ENCODE data around the gene EXD3.

The EXD3 gene

DNA sequence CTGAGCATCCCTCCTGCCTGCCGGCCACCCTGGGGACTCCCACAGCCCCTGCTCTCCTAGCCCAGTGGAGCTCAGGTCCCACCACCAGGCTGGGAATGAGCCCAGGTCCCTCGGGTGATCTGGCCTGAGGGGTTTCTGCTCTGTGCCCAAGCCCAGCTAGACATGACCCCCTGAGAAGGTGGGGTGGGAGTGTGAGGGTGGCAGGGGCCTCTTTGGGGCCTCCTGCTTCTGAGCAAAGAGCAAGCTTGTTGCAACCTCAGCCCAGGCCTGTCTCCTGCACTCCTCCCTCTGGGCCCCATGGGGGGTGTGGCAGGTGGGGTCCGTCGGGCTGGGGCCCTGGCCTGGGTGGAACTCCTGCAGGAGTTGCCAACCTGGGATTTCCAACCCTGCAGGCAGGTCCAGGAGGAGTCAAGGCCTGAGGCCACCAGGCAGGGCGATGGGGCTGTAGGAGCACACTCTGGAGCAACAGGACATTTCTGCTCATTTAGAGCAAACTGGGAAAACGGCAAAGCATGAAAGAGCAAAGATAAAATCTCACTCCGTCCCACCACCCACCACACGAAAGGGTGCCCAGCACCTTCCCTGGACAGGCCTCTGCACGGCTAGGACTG, 109.5 kb downstream of the EXD3 start:
- H3K27ac ChIP-seq (ENCODE audit: low read depth, low read length): no peak overlapping the region
- H3K4me1 ChIP-seq (ENCODE audit: control insufficient read depth, insufficient read depth, low read length): peaks cover 35% of the 10 kb centered on the region
- H3K9me3 ChIP-seq (ENCODE audit: control insufficient read depth, insufficient read depth, low read depth, low read length): no peaks in the 10 kb centered on the region
- no peaks in the 10 kb centered on the region for H3K27me3 ChIP-seq (ENCODE audit: control insufficient read depth, insufficient read depth, low read length)
- no peak overlapping the region for H3K4me3 ChIP-seq (ENCODE audit: low read depth, low read length)
- no peak overlapping the region for H3K9ac ChIP-seq (ENCODE audit: low read length)
- no peaks in the 10 kb centered on the region for H3K36me3 ChIP-seq (ENCODE audit: control insufficient read depth, insufficient read depth, low read length)

DNA sequence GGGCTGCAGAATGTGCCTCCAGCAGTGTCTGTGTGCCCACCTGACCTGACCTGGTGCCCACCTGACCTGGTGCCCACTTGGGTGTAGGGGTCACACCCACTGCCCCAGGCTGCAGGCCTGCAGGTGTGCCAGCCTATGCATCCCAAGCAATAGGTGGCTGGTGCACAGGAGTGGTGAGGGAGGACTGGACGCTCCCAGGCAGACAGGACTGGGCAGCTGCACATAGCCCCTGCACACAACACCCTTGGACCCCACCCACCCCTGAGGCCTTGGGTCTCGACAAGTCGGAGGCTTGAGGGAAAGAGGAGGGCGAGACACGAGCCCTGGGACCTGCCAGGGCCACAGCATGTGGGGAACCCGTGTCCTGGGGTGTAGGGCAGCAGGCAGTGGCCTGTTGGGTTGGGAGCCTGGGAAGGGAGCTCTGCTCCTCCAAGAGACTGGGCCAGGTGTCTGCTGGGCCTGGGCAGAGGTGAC, 110.1 kb downstream of the EXD3 start:
- H3K4me1 ChIP-seq (ENCODE audit: control insufficient read depth, insufficient read depth, low read length): peaks cover 35% of the 10 kb centered on the region
- no peak overlapping the region for H3K4me3 ChIP-seq (ENCODE audit: low read depth, low read length)
- no peaks in the 10 kb centered on the region for H3K27me3 ChIP-seq (ENCODE audit: control insufficient read depth, insufficient read depth, low read length)
- H3K27ac ChIP-seq (ENCODE audit: low read depth, low read length): no peak overlapping the region
- H3K36me3 ChIP-seq (ENCODE audit: control insufficient read depth, insufficient read depth, low read length): no peaks in the 10 kb centered on the region
- H3K9ac ChIP-seq (ENCODE audit: low read length): no peak overlapping the region
- no peaks in the 10 kb centered on the region for H3K9me3 ChIP-seq (ENCODE audit: control insufficient read depth, insufficient read depth, low read depth, low read length)

DNA sequence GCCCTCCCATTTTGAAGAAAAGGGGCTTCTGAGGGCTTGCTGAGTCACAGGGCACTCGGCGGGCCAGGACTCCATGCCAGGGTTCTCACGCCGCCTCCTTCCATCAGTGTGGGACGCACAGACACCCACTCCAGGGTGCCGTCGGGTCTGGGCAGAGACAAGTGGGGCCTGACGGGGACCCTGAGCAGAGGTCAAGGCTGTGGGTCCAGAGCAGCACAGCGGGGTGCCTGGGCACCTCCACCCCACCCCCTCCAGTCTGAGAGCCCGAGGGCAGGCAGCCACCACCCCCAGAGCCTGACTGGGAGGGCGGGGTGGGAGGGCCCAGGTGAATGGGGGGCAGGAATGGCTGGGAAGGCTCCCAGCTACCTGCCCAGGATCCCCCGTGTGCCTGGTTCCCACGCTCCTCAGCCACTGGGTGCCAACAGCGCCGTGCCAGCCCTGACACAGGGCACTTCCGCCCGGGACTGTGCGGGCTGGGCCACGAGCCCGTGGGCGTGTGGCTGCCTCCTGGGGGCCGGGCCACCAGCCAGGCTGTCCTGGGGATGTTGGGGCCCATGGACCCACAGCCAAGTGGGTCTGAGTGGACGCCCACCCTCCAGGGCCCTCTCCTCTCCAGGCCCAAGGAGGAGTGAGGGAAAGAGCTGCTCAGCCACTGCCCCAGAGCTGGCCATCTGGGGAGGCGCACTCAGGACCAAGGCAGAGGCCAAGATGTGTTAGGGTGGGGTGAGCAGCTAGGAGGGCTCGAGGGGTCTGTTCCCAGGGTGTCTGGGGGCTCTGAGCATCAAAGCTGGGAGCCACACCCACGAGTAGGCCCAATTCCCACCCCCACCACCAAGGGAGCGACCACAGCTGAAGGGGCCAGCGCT, 110.7 kb downstream of the EXD3 start:
- Histone ChIP-seq H3K4me1 (ENCODE audit: control insufficient read depth, insufficient read depth, low read length) (peaks cover 37% of the 10 kb centered on the region), H3K27ac (ENCODE audit: low read depth, low read length) (no peak overlapping the region), H3K9ac (ENCODE audit: low read length) (no peak overlapping the region)

DNA sequence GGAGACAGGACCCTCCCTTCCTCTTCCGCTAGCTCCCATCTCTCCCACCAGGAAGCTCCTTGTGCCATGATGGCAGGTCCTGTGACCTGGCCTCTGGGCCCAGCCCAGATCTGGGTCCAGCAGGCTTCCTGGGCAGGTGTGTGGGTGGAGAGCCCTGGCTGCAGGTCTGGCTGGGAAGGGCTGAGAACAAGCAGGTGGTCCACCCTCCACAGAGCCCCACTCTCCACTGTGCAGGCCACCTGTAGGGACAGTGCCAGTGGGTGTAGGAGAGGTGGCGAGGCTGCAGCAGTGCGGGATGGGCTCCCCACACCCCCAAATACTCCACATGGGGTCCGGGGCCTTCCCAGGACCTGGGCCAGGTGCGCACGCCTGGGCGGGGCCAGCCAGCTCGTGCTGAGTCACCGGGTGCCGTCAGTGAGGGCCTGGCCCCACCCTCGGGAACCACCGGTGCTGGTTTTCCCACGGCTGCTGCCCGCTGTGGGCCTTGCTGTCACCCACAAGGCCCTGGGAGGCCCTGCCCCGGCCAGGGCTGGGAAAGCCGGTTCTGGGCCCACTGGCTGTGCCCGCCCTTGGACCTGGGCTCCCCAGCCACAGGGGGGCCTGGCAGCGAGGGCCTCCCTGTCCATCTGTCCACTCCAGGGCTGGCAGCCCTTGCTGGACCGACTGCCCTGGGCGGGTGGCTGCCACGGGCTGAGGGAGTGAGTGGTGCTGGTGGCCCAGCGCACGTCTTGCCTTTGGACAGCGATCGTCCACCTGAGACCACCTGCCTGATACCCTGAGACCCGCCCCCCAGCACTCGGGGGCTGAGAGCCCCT, 111.6 kb downstream of the EXD3 start:
- Histone ChIP-seq H3K4me1 (ENCODE audit: control insufficient read depth, insufficient read depth, low read length) (peaks cover 34% of the 10 kb centered on the region), H3K9me3 (ENCODE audit: control insufficient read depth, insufficient read depth, low read depth, low read length) (no peaks in the 10 kb centered on the region), H3K27me3 (ENCODE audit: control insufficient read depth, insufficient read depth, low read length) (no peaks in the 10 kb centered on the region), H3K9ac (ENCODE audit: low read length) (no peak overlapping the region), H3K4me3 (ENCODE audit: low read depth, low read length) (no peak overlapping the region), H3K36me3 (ENCODE audit: control insufficient read depth, insufficient read depth, low read length) (no peaks in the 10 kb centered on the region), H3K27ac (ENCODE audit: low read depth, low read length) (no peak overlapping the region)

More for the DNA sequence above, 110.7 kb downstream of the EXD3 start:
- Histone ChIP-seq H3K9me3 (ENCODE audit: control insufficient read depth, insufficient read depth, low read depth, low read length) (no peaks in the 10 kb centered on the region), H3K27me3 (ENCODE audit: control insufficient read depth, insufficient read depth, low read length) (no peaks in the 10 kb centered on the region), H3K36me3 (ENCODE audit: control insufficient read depth, insufficient read depth, low read length) (no peaks in the 10 kb centered on the region), H3K4me3 (ENCODE audit: low read depth, low read length) (no peak overlapping the region)

DNA sequence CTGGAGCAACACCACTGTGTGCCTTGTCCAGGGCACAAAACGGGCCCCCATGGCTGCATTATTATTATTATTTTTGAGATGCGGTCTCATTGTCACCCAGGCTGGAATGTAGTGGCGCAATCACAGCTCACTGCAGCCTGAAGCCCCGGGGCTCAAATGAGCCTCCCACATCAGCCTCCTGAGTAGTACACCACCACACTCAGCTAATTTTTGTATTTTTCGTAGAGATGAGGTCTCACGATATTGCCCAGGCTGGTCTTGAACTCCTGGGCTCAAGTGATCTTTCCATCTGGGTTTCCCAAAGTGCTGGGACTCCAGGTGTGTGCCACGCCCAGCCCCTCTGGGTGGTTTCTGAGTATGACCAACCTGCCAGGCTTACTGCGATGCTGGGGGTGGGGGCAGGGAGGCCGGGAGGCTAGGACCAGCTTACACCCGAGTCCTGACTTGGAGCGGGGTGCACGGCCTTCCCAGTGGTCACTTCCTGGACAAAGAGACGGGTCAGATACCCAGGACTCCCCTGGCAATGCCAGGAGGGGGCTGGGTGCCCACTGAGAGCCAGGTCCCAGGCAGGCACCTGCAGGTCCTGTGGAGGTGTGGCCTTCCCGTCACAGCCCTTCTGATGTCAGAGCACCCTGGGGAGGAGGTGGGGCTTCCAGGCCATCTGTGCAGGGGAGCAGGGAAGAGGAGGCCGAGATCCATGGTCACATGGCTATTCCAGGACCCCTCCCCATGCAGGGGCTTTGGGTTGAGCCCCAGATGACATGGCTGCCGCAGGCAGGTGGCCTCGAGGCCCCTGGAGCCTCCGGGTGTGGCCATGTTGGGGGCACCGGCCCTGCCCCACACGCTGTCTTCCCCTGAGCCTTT, 112.5 kb downstream of the EXD3 start:
- Histone ChIP-seq H3K4me1 (ENCODE audit: control insufficient read depth, insufficient read depth, low read length) (peaks cover 44% of the 10 kb centered on the region), H3K27me3 (ENCODE audit: control insufficient read depth, insufficient read depth, low read length) (no peaks in the 10 kb centered on the region), H3K9me3 (ENCODE audit: control insufficient read depth, insufficient read depth, low read depth, low read length) (no peaks in the 10 kb centered on the region), H3K36me3 (ENCODE audit: control insufficient read depth, insufficient read depth, low read length) (no peaks in the 10 kb centered on the region), H3K9ac (ENCODE audit: low read length) (no peak overlapping the region), H3K27ac (ENCODE audit: low read depth, low read length) (no peak overlapping the region), H3K4me3 (ENCODE audit: low read depth, low read length) (no peak overlapping the region)

DNA sequence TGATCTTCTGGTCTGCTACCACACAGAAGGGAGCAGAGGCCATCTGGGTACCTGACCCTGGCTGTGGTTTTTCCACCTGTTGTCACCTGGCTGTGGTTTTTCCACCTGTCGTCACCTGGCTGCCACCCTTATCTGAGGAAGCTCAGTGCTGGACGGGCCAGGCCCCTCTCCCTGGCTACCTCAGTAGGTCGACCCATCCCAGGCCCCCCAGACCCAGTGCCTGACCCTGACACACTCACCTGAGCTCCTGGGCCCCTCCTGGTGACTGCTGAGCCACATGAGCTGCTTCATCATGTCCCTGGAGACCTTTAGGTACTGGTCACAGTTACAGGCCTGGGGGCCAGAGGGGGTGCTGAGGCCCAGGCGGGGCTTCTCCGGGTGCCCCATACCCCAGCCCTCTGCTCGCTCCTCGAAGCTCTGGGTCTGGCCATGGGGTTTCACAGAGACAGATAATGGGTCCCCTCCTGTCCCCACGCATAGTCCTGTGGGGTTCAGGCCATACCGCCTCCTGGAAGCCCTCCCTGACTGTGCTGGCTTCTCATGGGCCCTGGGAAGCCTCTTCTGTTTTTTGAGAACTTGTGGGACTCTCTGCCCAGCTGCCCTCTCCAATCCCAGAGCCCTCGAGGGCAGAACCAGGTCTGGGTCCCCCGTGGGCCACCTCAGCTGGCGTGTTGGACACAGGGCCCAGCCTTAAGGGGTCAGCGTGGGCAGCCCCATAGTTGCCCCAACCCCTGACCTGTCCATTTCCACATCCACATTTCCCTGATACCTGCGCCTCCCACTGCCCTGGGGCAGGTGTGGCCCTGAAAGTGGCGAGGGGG, 113.4 kb downstream of the EXD3 start:
- no peaks in the 10 kb centered on the region for H3K36me3 ChIP-seq (ENCODE audit: control insufficient read depth, insufficient read depth, low read length)
- no peak overlapping the region for H3K27ac ChIP-seq (ENCODE audit: low read depth, low read length)
- H3K9ac ChIP-seq (ENCODE audit: low read length): no peak overlapping the region
- no peaks in the 10 kb centered on the region for H3K27me3 ChIP-seq (ENCODE audit: control insufficient read depth, insufficient read depth, low read length)
- H3K4me1 ChIP-seq (ENCODE audit: control insufficient read depth, insufficient read depth, low read length): peaks cover 45% of the 10 kb centered on the region
- H3K4me3 ChIP-seq (ENCODE audit: low read depth, low read length): no peak overlapping the region
- H3K9me3 ChIP-seq (ENCODE audit: control insufficient read depth, insufficient read depth, low read depth, low read length): no peaks in the 10 kb centered on the region

DNA sequence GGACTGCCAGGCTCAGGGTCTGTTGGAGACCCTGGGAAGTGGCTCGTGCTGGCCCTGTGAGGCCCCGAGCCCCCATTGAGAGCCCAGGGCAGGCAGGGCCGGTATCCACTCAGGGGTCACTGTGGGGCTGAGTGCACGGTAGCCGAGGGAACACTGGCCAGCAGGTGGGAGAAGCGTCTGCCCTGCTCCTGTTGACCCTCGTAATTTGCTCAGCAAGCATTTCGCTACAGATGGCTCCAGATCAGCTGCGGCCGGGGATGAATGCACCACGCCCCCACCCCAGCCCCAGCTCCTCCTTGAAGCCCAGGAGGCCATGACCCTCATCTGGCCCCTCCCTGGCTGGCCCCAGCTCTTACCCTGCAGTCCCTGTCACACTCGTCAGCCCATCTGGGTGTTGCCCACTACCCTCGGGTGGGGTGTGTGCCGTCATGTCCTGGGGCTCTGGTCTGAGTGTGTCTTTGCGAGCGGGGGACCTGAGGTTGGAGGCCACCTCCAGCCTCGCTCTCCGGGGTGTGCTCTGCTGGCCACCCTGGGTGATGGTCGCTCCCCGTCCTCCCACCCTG, 114.8 kb downstream of the EXD3 start:
- Histone ChIP-seq H3K9me3 (ENCODE audit: control insufficient read depth, insufficient read depth, low read depth, low read length) (no peaks in the 10 kb centered on the region), H3K36me3 (ENCODE audit: control insufficient read depth, insufficient read depth, low read length) (no peaks in the 10 kb centered on the region), H3K27me3 (ENCODE audit: control insufficient read depth, insufficient read depth, low read length) (peaks cover 8% of the 10 kb centered on the region; the same call in 1 of the 2 replicates), H3K27ac (ENCODE audit: low read depth, low read length) (no peak overlapping the region), H3K4me1 (ENCODE audit: control insufficient read depth, insufficient read depth, low read length) (peaks cover 53% of the 10 kb centered on the region), H3K9ac (ENCODE audit: low read length) (no peak overlapping the region), H3K4me3 (ENCODE audit: low read depth, low read length) (no peak overlapping the region)

DNA sequence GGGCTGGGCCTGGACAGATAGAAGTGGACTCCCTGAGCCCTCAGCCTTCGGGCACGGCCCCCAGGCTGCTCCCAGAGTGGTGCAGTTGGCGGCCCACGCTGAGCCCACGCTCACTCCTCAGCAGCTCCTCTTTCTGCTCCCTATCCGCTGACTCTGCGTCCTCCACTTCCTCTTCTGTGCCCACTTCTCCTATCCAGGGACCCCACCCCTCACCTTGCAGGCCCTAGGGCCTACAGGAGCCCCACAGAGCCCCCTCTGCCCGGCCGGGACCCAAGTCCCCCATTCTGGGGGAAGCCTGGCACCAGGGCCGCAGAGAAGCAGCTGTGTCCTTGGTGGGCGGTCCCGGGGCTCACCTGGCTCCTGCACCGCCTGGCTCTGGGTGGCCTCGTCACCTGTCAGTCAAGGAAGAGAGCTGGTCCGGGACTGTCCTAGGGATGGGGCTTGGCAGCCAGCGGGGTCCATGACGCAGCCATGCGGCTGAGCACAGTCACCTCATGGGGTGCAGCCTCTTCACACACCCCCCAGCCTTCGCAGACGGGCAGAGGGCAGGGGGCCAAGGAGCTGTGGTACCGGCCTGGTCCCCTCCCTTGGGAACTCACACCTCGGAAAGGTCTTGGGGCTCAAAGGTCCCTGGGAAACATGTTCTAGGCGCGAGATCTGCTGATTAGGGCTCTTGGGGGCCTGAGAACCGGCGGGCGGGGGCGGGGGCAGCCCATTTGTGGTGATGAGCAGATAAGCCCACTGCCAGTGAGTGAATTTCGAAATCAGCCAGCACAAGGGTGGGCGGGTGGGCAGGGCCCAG, 115.5 kb downstream of the EXD3 start:
- Histone ChIP-seq H3K4me1 (ENCODE audit: control insufficient read depth, insufficient read depth, low read length) (peaks cover 59% of the 10 kb centered on the region), H3K27ac (ENCODE audit: low read depth, low read length) (no peak overlapping the region), H3K9me3 (ENCODE audit: control insufficient read depth, insufficient read depth, low read depth, low read length) (no peaks in the 10 kb centered on the region), H3K4me3 (ENCODE audit: low read depth, low read length) (no peak overlapping the region), H3K36me3 (ENCODE audit: control insufficient read depth, insufficient read depth, low read length) (no peaks in the 10 kb centered on the region), H3K9ac (ENCODE audit: low read length) (no peak overlapping the region), H3K27me3 (ENCODE audit: control insufficient read depth, insufficient read depth, low read length) (peaks cover 8% of the 10 kb centered on the region; the same call in 1 of the 2 replicates)

DNA sequence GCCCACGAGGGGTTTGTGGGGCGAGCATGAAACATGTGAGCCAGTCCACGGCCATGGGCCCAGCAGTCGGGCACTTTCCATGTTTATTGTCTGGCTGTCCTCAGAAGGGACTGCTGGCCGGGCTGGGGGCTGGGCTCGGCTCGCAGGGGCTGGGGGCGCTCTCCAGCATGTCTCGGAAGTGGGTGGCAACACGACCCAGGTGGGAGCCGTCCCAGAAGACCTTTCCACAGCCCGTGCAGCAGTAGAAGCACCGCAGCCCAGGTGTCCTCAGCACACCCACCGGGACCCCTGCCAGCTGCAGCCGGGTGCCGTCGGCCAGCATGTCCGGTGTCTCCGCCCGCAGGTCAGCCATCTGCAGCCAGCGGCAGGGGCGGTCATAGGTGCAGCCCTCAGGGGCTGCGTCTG, 116.1 kb downstream of the EXD3 start:
- H3K9me3 ChIP-seq (ENCODE audit: control insufficient read depth, insufficient read depth, low read depth, low read length): no peaks in the 10 kb centered on the region
- H3K27me3 ChIP-seq (ENCODE audit: control insufficient read depth, insufficient read depth, low read length): peaks cover 8% of the 10 kb centered on the region; the same call in 1 of the 2 replicates
- no peak overlapping the region for H3K27ac ChIP-seq (ENCODE audit: low read depth, low read length)
- H3K36me3 ChIP-seq (ENCODE audit: control insufficient read depth, insufficient read depth, low read length): no peaks in the 10 kb centered on the region
- no peak overlapping the region for H3K9ac ChIP-seq (ENCODE audit: low read length)
- peaks cover 59% of the 10 kb centered on the region for H3K4me1 ChIP-seq (ENCODE audit: control insufficient read depth, insufficient read depth, low read length)
- no peak overlapping the region for H3K4me3 ChIP-seq (ENCODE audit: low read depth, low read length)
